HTR-8/SVneo (cell line): ENCODE measurements around the gene TLX1.

Experiments
- DNase-seq: peaks from one replicate; pipeline ENCODE4 v3.0.0; 2011; ENCODE audit warnings: low spot score, mixed read lengths; ENCODE audit not compliant: insufficient read length
- FAIRE-seq: peaks from 2 replicates; lab custom pipeline; 2011; peaks lifted over from hg19 to GRCh38; lab: Jason Lieb, UNC

TLX1 gene

GRCh38 chr10:101130984-101131961, at the start of gene TLX1:
Gene TLX1, plus strand, starts transcription at chr10:101131300. Its CDS starts 242 bp downstream, at chr10:101131542.
- FAIRE-seq (no peak), DNase-seq (peak; percentile 56)

DNA sequence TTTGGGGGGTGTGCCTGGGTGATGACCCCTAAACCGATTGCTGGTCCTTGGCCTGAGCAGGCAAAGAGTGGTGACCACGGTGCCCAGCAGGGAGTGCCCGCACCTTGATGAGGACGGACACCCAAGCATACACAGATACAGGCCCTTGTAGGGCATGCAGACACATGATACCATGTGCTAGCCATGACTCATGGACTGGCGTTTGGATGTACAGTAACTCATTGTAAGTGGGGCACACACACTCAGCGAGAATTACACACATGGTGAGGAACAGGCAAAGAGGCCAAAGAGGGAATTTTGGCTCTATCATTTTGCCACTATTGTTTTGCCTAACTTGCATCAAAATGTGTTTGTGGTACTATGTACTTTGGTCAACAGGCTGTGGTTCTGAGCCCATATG, 45.3 kb upstream of the TLX1 start:
- FAIRE-seq (no peak), DNase-seq (no peak)

DNA sequence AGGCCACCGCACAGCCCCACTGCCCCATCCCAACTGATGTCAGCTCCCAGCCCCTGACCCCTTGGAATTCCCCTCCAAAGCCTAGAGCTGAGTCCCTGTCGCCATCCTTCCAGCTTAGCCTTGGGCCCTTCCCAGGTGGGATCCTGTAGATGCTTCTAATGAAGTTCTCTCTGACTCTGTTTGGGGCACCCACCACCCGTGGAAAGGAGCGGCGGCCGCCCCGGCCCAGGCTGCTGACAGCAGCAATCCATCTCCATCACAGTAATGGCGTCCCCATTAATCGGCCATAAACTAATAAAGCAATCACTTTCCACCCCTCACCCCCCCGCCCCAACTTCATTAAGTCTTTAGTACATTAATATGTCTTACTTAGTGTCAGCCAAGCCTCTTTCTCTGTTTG, 43.7 kb upstream of the TLX1 start:
- no peak for FAIRE-seq

DNA sequence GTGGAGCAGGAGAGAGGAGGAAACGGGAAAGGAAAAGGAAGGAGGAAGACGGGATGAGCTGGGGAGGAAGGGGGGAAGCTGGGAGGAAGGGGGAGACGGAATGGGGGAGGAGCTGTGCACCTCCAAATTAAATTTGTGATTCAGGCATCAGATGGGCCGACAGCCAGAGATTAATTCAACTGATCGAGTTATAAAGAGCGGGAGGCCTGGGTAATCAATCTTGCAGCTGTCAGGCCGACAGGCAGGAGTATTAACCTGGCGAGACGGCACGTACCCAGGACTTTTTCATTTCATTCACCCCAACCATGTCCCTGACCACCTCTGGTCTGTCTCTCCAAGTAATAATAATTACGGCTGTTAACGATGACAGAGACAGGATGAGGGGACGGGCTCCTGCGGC, 43.1 kb upstream of the TLX1 start:
- no peak for FAIRE-seq
- no peak for DNase-seq

More for the DNA sequence above, 43.7 kb upstream of the TLX1 start:
- DNase-seq, result no peak

- DNase-seq (no peak), FAIRE-seq (no peak)
These were observed 41.4 kb upstream of the TLX1 start for GRCh38 chr10:101089520-101090299.

GRCh38 chr10:101090597-101090996, 40.5 kb upstream of the TLX1 start:
- FAIRE-seq (no peak), DNase-seq (no peak)

DNA sequence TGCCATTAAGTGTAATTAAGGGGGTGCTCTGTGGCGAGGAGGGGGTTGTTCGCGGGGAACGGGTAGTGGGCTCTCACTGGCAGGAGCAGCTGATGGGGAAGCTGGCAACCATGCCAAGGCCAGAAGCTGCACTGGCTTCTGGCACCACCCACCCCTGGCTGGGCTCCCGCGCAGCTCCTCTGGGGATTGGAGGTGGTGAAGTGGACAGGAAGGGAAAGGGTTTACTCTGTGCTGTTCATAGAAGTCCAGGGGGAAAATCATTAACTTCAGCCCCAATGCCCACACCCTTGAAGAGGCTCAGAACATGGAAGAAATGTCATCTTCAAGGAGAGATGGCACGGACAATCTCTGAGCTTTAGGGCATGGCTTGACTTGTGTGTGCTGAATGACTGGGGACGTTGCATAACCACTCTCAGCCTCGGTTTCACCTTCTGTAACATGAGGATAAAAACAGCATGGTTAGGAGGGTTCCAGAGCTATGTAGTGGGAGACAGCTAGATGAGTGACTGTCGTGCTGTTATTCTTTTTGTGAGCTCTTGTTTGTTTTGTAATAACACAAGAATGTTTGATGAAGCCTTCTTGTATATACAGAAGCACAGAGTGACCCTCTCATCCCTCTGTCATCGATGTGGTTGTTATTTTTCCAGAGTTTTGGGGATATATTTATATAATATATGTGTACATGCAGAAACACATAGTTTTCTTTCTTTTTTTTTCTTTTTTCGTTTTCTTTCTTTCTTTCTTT, 39.4 kb upstream of the TLX1 start:
- no peak for DNase-seq
- no peak for FAIRE-seq

- FAIRE-seq, result no peak
- DNase-seq, result no peak
These were observed 38.2 kb upstream of the TLX1 start for GRCh38 chr10:101092881-101093354.

GRCh38 chr10:101094121-101094879, 36.8 kb upstream of the TLX1 start:
- FAIRE-seq (no peak), DNase-seq (no peak)

DNA sequence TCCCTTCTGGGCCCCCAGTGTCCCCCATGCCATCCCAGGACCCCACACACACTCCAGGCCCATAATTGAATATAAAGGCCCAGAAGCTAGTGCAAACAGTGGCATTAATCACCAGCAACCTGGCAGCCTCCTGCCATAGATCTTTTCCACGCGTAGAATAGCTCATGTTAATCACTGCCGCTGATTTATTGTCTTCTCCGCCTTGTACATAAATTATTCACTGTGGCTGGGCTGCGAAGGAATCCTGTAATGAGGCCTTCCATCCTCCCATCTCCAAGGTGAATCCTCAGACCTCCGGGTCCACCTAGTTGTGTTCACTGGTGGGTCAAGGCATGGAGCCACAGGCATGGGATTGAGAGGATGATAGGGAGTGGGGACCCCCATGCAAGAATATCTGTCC, 36.1 kb upstream of the TLX1 start:
- FAIRE-seq (no peak), DNase-seq (no peak)

DNA sequence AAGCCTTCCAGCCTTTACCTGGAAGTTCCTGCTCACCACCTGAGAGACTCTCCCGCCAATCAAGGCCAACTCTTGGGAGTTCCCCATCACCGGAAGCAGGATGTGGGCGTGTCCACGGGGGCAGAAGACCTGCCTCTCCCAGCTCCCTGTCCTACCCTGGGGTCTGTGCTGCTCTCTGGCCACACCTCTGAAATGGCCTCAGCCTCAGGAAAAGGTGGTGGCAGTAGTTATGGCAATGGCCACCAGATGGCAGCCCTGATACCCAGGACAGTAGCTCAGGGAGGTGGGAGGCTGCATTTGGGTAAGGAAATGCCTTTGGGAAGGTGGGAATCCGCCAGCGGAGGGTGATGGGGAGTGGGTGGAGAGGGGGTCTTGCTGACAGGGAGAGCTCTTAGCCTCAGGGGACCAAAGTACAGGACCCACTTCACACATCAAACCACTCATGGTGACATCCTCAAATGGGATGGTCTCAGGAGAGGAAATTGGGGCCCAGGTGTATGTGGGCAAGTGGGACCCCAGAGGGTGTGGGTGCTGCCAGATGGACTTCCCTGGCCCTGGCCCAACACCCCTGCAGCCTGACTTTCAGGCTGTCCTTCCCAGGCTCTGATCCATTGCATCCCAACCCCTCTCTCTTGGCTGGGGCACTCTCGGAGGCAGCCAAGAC, 35.4 kb upstream of the TLX1 start:
- peak; percentile 87 for DNase-seq

GRCh38 chr10:101096378-101096777, 34.7 kb upstream of the TLX1 start:
- no peak for DNase-seq
- no peak for FAIRE-seq

More for the DNA sequence above, 35.4 kb upstream of the TLX1 start:
- FAIRE-seq, result peak; percentile 96

DNA sequence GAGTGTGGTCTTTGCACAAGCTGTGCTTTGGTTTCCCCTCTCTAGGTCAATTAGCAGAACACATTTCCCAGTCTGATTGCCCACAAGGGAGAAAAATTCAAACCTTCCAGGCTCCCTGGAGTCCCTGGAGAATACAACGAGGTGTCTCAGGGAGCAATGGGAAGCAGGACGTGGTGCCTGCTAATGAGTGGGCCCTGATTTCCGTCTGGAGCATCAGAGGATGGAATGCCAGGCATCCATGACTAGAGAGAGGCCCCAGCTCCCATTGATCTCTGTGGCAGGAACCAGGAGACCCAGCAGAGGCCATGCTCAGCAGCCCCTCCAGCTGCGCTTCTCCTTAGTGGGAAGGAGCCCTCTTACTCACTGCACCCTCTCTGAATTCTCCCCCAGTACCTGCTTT, 33.2 kb upstream of the TLX1 start:
- no peak for FAIRE-seq
- DNase-seq, result no peak

DNA sequence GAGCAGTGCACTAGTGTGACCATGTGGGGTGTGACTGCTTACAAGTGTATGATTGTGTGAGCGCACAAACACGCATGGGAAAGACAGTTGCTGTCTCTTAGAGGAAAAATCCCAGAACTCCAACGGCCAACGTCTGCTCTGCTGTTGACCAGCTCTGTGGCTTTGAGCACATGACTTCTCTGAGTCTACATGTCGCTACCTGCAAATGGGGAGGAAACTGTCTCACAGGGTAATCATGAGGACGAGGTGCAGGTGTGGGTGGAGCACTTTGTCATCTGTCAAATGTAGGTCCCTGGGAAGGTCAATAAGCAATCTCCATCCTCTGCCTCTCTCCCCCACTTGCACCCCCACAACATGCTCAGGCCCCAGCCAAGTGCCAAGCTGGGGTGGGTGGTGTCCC, 31.2 kb upstream of the TLX1 start:
- FAIRE-seq, result peak; percentile 49

GRCh38 chr10:101101372-101101881, 29.7 kb upstream of the TLX1 start:
- FAIRE-seq (no peak), DNase-seq (no peak)

More for the DNA sequence above, 31.2 kb upstream of the TLX1 start:
- DNase-seq, result no peak

DNA sequence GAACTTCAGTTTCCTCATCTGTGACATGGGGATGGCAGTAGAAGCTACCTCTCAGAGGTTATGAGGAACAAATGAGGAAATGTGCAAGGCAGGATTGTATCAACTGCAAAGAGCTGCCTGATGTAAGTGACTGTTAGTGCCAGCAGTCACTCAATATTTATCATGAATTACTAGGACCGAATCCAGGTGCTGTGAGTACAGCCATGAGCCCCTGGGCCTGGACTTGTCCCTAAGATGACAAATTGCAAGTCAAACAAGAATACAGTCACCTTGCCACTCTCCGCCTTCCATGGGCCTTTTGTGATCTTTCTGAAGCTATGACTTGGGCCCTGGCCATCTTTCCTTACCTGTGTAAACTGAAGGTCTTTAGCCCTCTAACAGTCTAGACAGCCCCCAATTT, 27.7 kb upstream of the TLX1 start:
- FAIRE-seq (no peak), DNase-seq (no peak)

GRCh38 chr10:101106351-101106750, 24.7 kb upstream of the TLX1 start:
- DNase-seq (no peak), FAIRE-seq (no peak)

DNA sequence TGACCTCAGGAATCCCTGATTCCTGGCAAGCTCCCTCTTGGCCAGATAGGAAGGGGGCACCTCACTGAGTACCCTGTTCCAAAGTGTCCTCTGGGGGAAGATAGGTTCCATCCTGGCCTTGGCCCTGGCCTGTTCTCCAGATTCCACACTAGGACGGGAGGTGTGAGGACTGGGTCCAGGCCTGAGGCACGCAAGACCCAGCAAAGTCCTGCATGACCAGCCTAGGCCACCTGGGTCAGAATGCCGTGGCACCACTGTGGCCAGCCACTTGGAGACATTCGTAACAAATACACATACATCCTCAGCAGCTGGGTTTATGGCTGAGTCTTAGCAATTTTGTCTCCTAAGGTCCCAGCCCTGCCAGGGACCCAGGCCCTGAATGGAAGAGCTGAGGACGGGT, 23.3 kb upstream of the TLX1 start:
- no peak for FAIRE-seq
- DNase-seq, result no peak
